ENCODE measurements around the gene CD44.
A peak's percentile ranks its signal among the peaks of the same experiment; 100 is the strongest.
"Not testable (repeated sequence)": the region's sequence is repeated elsewhere in the genome, so short reads cannot be mapped to it uniquely, and the experiment has no call there.

Gene CD44

GRCh38 chr11:35138943-35139721, at the start of gene CD44:
Gene CD44, plus strand, starts transcription at chr11:35139171. Its CDS starts 133 bp downstream, at chr11:35139304.
- peak; percentile 80 for DNase-seq (ENCODE audit: low read depth)

GRCh38 chr11:35089666-35090065, 49.3 kb upstream of the CD44 start:
- no peak for DNase-seq (ENCODE audit: low read depth)

DNA sequence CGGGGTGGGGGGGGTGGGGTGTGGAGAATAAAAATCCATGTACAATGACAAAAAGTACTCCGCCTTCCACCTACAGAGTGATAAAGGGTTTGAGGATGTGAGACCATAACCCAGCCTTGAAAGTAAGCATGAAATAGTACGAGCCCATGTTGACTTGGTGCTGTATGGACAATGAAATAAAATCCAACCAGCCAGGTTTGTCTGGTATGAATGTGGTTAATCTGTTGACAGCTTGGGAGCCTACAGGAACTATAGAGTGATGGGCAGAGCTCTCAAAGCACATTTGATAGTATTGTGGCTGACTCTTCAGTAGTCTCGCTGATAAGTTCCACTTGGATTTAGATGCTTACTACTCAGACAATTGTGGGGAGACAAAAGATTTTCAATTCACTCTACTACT, 48.8 kb upstream of the CD44 start:
- no peak for DNase-seq (ENCODE audit: low read depth)

DNA sequence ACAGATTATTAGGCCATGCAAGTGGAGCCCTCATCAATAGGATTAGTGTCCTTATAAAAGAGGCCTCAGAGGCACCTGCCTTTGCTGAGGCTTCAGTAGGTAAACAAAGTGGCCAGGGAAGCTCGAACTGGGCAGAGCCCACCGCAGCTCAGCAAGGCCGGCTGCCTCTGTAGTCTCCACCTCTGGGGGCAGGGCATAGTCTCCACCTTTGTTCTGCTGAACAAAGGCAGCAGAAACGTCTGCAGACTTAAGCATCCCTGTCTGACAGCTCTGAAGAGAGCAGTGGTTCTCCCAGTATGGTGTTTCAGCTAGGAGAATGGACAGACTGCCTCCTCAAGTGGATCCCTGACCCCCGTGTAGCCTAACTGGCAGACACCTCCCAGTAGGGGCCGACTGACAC, 48.0 kb upstream of the CD44 start:
- not testable (repeated sequence) for DNase-seq (ENCODE audit: low read depth)

GRCh38 chr11:35096723-35097122, 42.2 kb upstream of the CD44 start:
- no peak for DNase-seq (ENCODE audit: low read depth)

DNA sequence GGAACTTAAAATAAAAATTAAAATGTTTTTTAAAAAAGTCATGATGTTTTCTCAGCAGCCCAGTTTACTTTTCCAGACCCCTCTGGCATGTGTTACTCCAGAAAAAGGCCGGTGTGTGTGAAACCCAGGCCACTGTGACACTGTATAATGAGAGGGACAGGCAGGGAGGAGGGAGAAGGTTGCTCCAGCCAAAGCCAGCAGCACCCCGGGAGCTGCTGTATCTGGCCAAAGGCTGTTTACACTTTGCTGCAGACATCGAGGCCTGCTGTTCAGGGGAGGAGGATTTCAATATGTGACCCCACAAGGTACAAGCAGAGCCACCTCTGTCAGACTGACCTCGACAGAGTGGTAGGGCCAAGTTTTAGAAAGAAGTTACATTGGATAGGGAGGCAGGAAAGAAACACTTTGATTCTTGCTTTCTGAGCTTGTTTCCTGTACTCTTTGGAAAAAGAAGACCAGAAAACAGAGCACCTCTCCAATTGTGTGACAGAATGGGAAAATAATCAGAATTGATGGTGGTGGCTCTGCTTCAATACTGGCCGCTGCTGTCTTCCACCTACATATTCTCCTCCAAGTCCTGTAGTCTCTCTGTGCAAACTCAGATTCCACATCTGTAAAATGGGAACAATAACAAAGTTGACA, 41.0 kb upstream of the CD44 start:
- no peak for DNase-seq (ENCODE audit: low read depth)

- DNase-seq (ENCODE audit: low read depth): no peak
Observed at GRCh38 chr11:35098855-35099254, 40.1 kb upstream of the CD44 start.

DNA sequence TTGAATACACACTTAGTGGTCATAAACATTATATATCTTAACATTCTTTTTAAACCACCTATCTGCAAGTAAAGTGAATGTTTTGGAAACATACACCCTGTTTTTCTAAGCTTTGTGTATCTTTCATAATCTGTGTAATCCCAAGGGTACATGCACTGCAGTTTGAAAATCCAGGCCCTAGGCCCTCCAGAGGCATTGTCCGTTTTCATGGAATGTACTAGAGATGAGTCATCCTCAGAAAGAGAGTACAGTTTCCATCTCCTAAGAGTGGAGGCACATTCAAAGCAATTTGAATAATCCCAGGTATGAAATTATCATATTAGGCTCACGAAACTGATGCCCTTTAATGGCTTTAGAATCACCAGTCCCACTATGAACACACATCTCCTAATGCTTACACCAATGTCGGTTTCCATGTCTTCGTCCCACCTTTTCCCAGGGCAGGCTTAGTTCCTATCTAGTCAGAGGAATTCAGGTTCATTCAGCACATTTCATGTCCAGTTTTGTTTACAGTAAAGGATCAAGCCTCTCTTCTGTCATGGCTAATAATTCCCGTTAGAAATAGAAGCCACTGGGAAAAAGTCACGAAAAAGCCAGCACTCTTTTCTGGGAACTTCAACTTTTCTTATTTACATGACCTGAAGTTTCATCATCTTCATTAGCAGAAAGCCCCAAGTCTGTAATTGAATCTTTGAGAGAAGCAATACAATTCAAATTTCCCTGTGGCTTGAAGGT, 39.5 kb upstream of the CD44 start:
- DNase-seq (ENCODE audit: low read depth): no peak

DNA sequence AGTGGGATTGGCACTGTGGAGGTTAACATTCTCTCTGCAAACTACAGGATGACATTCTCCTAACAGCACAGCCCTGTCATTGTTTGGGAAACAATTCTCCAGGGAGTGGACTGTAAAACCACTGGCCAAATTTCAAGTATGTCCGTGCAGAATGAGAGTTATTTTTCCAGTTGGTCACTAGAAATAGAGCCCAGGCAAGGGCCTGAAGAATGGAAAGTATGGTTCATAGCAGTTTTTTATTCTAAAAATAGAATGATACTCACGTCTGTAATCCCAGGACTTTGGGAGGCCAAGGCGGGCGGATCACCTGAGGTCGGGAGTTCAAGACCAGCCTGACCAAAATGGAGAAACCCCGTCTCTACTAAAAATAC, 39.0 kb upstream of the CD44 start:
- no peak for DNase-seq (ENCODE audit: low read depth)

DNA sequence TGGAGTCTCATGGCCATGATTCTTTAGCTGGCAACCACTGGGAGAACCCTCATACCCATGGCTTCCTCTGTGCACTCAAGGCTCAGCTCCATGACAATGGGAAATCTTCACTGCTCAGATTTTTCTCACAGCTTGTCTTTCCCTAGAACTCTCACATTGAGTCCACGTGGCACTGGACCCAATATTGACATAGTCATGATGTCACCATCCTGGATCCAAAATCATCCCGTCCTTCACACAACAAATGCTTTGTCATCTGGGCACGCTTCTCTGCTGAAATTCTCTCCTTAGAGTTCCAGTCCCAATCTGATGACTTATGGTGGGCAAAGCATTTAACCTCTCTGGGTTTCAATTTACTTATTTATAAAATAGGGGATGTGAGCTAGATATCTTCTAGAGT, 37.7 kb upstream of the CD44 start:
- DNase-seq (ENCODE audit: low read depth): no peak

- DNase-seq (ENCODE audit: low read depth): no peak
Observed at GRCh38 chr11:35102267-35102666, 36.7 kb upstream of the CD44 start.

GRCh38 chr11:35103366-35104208, 35.4 kb upstream of the CD44 start:
- no peak for DNase-seq (ENCODE audit: low read depth)

- no peak for DNase-seq (ENCODE audit: low read depth)
Observed at GRCh38 chr11:35104655-35105054, 34.3 kb upstream of the CD44 start.

DNA sequence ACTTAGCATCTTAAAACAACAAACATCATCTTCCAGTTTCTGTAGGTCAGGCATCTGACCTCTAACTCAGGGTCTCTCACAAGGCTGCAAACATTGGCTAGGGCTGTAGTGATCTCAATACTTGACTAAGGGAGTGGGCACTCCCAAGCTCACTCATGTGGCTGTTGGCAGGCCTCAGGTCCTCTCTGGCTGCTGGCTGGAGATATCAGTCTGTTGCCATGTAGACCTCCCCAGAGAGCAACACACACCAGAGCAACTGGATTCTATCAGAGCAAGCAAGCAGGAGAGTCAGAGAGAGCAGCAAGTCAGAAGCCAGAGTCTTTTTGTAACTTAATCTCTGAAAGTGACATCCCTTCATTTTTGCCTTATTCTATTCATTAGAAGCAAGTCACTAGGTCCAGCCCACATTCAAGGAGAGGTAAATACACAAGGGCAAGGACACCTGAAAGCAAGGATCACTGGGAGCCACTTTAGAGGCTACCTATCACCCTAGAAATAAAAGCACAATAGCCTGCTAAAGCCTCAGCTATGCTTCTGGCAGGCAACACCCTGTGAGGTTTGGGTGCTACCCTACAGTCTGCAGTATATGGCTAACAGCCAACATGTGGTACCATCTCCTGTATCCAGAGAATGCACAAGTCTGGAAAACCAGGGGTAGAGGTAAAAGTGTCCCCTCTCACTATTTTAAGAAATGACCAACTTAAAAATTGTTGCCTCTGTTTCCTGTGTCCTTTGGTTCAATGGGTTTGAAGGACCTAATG, 33.5 kb upstream of the CD44 start:
- DNase-seq (ENCODE audit: low read depth): no peak

- no peak for DNase-seq (ENCODE audit: low read depth)
Observed at GRCh38 chr11:35106595-35106994, 32.4 kb upstream of the CD44 start.

GRCh38 chr11:35107861-35108260, 31.1 kb upstream of the CD44 start:
- DNase-seq (ENCODE audit: low read depth): no peak

DNA sequence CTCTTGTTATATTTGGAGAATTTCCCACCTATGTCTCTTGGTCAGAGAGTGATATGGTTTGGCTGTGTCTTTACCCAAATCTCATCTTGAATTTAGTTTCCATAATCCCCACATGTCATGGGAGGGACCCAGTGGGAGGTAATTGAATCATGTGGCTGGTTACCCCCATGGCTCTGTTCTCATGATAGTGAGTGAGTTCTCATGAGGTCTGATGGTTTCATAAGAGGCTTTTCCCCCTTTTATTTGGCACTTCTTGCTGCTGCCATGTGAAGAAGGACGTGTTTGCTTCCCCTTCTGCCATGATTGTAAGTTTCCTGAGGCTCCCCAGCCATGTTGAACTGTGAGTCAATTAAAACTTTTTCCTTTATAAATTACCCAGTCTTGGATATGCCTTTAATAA, 30.6 kb upstream of the CD44 start:
- not testable (repeated sequence) for DNase-seq (ENCODE audit: low read depth)

GRCh38 chr11:35109041-35109440, 29.9 kb upstream of the CD44 start:
- no peak for DNase-seq (ENCODE audit: low read depth)

- DNase-seq (ENCODE audit: low read depth): no peak
Observed at GRCh38 chr11:35109827-35110226, 29.1 kb upstream of the CD44 start.

- DNase-seq (ENCODE audit: low read depth): no peak
Observed at GRCh38 chr11:35111161-35112055, 27.6 kb upstream of the CD44 start.

Data from stimulated activated CD4-positive, alpha-beta T cell treated with anti-CD3 and anti-CD28 coated beads, Interleukin-2, amount 100 ng/mL, for 4 hours (primary cell).